Left forelimb (tissue), 1 donor: ENCODE data around the gene CD177.
"Not testable (repeated sequence)": the region's sequence is repeated elsewhere in the genome, so short reads cannot be mapped to it uniquely, and the experiment has no call there.

Source experiments
- DNase-seq: peaks from one replicate; pipeline ENCODE4 v3.0.0-alpha.2; 2018; ENCODE audit warnings: low spot score

CD177 gene

GRCh38 chr19:43332058-43332922 lies 21.2 kb upstream of the CD177 start:
- no peak for DNase-seq

- not testable (repeated sequence) for DNase-seq
These were observed 17.0 kb upstream of the CD177 start for GRCh38 chr19:43336508-43336907.

- DNase-seq: no peak
These were observed 15.7 kb upstream of the CD177 start for GRCh38 chr19:43337737-43338136.

GRCh38 chr19:43338530-43338929 lies 15.0 kb upstream of the CD177 start:
- DNase-seq: no peak

GRCh38 chr19:43339243-43339930 lies 14.1 kb upstream of the CD177 start:
- not testable (repeated sequence) for DNase-seq

GRCh38 chr19:43340101-43340500 lies 13.4 kb upstream of the CD177 start:
- not testable (repeated sequence) for DNase-seq

GRCh38 chr19:43341098-43341497 lies 12.4 kb upstream of the CD177 start:
- not testable (repeated sequence) for DNase-seq

- DNase-seq: not testable (repeated sequence)
These were observed 11.4 kb upstream of the CD177 start for GRCh38 chr19:43342104-43342503.

GRCh38 chr19:43344347-43344925 lies 9.1 kb upstream of the CD177 start:
- DNase-seq: not testable (repeated sequence)

GRCh38 chr19:43349813-43350212 lies 3.7 kb upstream of the CD177 start:
- DNase-seq: not testable (repeated sequence)

GRCh38 chr19:43351998-43352746 lies 1.3 kb upstream of the CD177 start:
- no peak for DNase-seq

GRCh38 chr19:43354305-43354627 lies 780 bp downstream of the CD177 start:
- no peak for DNase-seq

- DNase-seq: not testable (repeated sequence)
These were observed 3.3 kb downstream of the CD177 start for GRCh38 chr19:43356749-43357148.

GRCh38 chr19:43362179-43362578 lies 8.7 kb downstream of the CD177 start:
- no peak for DNase-seq

- DNase-seq: no peak
These were observed 9.3 kb downstream of the CD177 start for GRCh38 chr19:43362745-43363144.

- not testable (repeated sequence) for DNase-seq
These were observed 12.2 kb downstream of the CD177 start for GRCh38 chr19:43365677-43366076.

GRCh38 chr19:43367822-43368221 lies 14.3 kb downstream of the CD177 start:
- DNase-seq: no peak

- DNase-seq: not testable (repeated sequence)
These were observed 15.4 kb downstream of the CD177 start for GRCh38 chr19:43368897-43369296.

GRCh38 chr19:43371909-43372308 lies 18.4 kb downstream of the CD177 start:
- no peak for DNase-seq

- no peak for DNase-seq
These were observed 19.0 kb downstream of the CD177 start for GRCh38 chr19:43372462-43372861.

- DNase-seq: not testable (repeated sequence)
These were observed 24.1 kb downstream of the CD177 start for GRCh38 chr19:43377624-43378023.

GRCh38 chr19:43380008-43380407 lies 26.5 kb downstream of the CD177 start:
- DNase-seq: no peak
